SK-N-MC (cell line): Measurements from ENCODE around the gene UCKL1.

ENCODE experiments used
- FOXP2 ChIP-seq: optimal IDR thresholded peaks from 2 replicates; pipeline ENCODE3; 2011; ENCODE audit warnings: mild to moderate bottlenecking, moderate library complexity; ENCODE audit not compliant: insufficient read depth; ENCODE audit errors: extremely low read length, control extremely low read depth
- POLR2AphosphoS5 ChIP-seq: IDR thresholded peaks from 2 replicates; pipeline ENCODE4 v1.6.1; 2012; ENCODE audit warnings: mild to moderate bottlenecking, low read depth, low read length, borderline replicate concordance

DNA sequence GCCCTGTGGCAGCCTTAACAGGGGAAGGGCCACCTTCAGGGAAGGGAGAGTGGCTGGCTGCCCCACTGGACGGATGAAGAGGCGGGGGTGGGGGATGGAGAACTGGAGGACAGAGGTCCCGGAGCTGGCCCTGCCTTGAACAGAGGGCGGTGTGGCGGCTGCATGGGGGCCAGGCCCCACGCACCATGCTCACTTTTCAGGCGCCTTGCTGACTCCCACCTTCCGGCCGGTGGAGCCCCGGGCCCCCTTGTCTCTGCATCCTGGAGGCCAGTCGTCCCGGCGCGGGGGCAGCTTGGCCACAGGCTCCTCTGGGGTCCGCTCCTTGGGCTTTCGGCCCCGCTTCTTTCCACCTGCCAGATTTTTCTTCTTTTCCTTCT, 3.5 kb upstream of the UCKL1 start:
- TF ChIP-seq POLR2AphosphoS5, result no peak
- TF ChIP-seq FOXP2, result no peak
